ENCODE data around the gene UPF2.

The UPF2 gene

DNA sequence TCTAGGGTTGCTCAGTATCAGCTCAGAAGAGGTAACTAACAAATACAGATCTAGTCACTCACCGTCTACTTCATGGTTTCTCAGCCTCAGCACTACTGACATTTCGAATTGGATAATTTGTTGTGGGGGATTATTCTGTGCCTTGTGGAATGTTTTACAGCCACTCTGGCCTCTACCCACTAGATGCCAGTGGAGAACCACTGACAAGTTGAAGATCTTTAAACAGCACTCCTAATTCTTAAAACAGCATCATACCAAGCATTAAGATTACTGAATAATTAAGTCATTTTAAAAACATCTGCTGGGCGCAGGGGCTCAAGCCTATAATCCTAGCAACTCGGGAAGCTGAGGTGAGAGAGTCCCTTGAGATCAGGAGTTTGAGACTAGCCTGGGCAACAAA lies 82.6 kb downstream of the UPF2 start:
- no peak for DNase-seq

DNA sequence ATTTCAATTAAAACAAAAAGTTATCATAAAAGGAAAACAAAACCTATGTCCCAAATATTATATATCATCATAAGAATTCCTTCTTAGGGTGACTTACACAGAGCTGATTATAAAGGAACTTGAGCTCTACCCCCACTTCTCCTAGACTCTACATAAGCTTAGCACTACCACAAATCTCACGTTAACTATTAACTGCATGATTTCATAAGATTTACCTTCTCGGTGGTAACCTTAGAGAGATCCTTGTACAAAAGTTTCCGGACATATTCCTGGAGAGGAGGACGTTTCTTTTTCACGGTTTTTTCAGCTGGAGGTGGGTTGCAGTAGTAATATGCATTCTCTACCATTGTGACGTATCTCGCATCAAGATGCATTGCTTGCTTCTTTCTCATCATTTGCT lies 83.7 kb downstream of the UPF2 start:
- DNase-seq = no peak

- no peak for DNase-seq
These were observed 90.9 kb downstream of the UPF2 start for GRCh38 chr10:11951695-11952094.

GRCh38 chr10:11950325-11951018 lies 92.1 kb downstream of the UPF2 start:
- no peak for DNase-seq

- DNase-seq = no peak
These were observed 93.5 kb downstream of the UPF2 start for GRCh38 chr10:11949152-11949551.

DNA sequence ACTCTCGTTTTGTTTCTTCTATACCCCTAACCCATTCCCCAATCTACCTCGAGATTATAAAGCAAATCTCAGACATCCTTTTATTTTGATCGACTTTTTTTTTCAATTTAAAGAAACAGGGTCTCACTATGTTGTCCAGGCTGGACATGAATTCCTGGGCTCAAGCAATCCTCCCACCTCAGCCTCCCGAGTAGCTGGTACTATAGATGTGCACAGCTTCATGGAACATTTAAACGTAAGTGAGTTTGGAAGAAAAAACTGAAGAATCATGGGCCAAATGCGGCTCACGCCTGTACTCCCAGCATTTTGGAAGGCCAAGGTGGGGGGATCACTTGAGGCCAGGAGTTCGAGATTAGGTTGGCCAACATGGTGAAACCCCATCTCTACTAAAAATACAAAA lies 96.0 kb downstream of the UPF2 start:
- no peak for DNase-seq

DNA sequence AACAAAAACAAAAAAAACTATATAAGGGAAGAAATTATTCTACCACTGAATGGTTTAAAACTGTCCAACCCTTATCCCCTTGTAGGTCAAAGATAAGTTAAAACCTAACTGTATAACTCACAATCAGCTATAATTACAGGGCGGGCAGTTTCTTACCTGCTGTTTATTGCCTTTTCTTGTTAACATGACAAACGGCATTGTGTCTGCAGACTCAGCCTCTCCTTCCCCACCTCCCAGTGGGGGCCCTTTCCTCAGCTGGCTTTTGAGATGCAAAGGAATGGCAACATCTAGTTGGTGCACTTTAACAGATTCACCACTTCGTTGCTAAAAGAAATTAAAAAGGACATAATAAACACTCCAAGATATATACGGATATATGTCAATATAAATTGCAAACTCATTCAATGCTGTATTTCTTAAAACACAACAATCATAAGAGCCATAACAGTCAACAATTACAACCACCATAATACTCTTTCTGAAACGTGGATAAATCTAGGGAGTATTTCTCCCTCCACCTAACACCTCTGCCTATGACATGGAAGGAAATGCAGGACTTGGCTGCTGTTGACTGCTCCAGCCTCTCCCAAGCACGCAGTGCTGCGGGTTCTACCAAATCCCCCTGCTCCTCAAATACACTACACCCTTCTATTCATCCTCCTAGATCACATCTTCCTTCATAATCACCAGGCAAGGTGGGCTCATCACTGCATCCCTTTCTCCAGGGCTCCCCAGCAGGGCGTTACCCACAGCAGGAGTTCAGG lies 106.0 kb downstream of the UPF2 start:
- no peak for DNase-seq

GRCh38 chr10:11934262-11934661 lies 108.3 kb downstream of the UPF2 start:
- DNase-seq = no peak

DNA sequence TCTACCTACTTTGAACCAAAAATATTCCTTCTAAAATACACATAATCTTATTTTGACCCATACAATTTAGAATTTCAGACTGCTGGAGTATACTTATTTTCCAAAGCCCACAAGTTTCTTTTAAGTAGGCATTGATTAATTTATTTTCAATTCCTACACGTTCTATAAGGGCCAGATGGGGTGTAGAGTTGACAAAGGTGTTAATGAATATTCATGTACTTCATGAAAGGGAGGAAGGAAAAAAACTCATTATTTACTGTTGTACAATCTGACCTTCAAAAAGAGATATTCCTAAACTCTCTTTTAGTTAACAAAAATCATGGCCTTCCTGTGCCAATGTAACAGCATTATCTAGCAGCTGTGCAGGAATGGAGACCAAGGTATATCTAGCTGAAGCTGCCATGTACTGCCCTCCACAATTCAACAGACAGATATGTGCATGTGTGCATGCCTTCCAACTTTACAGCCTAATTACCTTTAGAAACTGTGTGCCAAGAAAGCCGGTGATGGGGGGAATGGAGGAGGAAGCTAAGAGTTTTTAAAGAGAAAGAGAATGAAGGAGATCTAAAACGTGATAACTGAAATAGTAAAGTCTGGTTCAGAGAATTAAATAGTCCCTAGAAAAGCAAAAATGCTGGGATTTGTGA lies 108.9 kb downstream of the UPF2 start:
- DNase-seq = no peak

DNA sequence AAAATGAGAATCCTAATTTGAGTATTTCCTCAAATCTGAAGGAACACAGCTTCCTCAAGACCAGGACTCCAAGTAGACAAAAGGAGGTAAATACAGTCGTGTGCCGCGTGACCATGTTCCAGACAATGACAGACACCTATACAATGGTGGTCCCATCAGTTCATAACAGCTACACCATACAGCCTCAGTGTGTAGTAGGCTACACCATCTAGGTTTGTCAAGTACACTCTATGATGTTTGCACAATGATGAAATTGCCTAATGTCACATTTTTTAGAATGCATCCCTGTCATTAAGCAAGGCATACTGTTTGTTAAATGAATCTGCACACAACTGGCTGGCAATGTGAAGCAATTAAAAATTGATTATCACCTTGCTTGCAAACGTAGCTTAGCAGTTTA lies 111.6 kb downstream of the UPF2 start:
- no peak for DNase-seq

- no peak for DNase-seq
These were observed 112.2 kb downstream of the UPF2 start for GRCh38 chr10:11930312-11930978.

- no peak for DNase-seq
These were observed 114.9 kb downstream of the UPF2 start for GRCh38 chr10:11927746-11928145.

GRCh38 chr10:11921800-11922392 lies 120.7 kb downstream of the UPF2 start:
- no peak for DNase-seq

DNA sequence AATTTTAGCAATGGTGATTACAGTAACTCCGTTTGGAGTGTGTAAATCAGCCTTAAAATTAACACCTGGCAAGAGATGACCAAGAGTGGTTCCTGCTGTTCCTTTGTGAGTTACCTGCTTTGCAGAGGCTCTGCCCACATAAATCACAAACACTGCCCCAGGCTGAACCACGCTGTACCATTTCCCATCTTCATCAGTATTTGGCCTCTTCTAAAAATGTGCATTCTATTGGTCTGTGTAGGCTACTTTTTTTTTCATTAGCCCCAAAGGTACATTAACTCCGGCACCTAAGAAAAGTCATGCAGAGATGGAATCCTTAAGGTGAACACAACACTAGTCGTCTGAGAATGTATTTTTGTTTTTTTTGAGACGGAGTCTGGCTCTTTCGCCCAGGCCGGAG lies 123.3 kb downstream of the UPF2 start:
- DNase-seq = no peak

GRCh38 chr10:11918384-11918783 lies 124.2 kb downstream of the UPF2 start:
- DNase-seq = no peak

- no peak for DNase-seq
These were observed 129.4 kb downstream of the UPF2 start for GRCh38 chr10:11913079-11913641.

- no peak for DNase-seq
These were observed 132.5 kb downstream of the UPF2 start for GRCh38 chr10:11910102-11910501.

DNA sequence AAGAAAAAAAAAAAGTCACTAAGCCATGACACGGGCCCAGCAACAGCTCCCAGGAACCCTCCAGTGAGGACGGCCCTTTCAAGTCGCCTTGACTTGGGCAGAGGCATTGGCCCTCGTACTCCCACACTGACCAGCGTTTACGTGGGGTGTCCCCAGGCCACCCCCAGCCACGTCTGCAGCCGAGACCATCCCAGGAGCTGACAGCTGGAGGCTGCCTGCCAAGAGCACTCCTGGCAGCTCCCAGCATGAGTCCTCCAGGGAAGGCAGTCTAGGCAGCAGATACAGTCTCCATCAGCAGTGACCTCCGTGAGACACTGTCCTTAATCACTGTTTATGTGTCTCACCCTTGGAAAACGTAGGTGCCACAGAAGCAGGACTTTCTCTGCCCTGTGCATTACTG lies 133.0 kb downstream of the UPF2 start:
- DNase-seq = no peak

GRCh38 chr10:11908991-11909390 lies 133.6 kb downstream of the UPF2 start:
- no peak for DNase-seq

DNA sequence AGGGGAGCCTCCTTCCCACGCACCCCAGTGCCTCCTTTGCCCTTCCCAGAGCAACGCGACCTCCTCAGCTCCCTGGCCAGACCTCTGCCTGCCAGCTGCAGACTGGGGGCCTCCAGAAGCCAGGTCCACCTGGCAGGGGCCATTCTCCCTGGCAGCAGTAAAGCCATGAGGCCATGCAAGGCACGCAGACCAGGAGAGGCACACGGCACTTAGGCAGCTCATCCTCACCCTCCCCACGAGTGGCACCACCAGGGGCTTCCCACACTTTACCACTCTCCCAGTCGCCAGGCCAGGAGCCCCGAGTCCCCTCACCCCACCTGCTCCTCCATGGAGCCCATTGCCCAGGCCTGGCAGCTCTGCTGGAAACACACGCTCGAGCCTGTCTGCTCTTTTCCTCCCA lies 134.1 kb downstream of the UPF2 start:
- no peak for DNase-seq

DNA sequence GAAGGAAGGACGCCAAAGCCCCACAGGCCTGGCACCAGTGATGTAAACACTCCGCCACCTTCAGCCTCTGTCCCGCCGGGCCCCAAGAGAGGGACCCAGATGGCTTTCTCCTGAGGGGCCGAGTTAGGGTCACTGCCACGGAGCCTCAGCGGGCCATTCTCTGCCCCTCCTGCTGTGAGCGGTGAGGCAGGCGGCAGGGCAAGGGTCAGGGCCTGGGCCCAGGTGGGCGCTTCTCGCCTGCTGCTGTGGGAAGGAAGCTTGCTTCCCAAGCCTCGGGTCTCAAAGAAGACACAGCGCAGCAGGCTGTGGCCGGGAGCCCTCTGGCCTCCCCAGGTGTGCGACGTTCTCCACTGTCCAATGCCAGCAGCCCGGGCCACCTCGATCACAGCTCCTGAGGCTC lies 134.7 kb downstream of the UPF2 start:
- no peak for DNase-seq

DNA sequence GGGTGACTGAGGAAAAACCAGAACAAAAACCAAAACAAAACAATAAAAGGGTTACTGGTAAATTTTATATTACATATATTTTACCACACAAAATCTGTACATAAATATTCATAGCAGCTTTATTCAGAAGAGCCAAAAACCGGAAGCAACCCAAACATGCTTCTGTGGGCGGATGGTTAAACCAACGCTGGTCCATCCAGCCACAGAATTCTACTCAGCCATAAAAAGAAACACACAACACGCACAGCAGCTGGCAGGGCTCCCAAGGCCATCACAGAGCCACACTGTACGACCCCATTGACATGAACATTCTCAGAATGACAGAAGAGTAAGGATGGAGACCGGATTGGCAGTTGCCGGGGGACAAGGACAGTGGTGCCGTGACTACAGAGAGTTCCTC lies 135.9 kb downstream of the UPF2 start:
- no peak for DNase-seq

GRCh38 chr10:11902646-11903045 lies 140.0 kb downstream of the UPF2 start:
- DNase-seq = no peak

All from activated CD4-positive, alpha-beta T cell treated with anti-CD3 and anti-CD28 coated beads for 48 hours (primary cell).